Measurements from ENCODE around the gene HIVEP1.

Gene HIVEP1

GRCh38 chr6:12047792-12048432 lies 35.8 kb downstream of the HIVEP1 start:
- no peak for TF ChIP-seq CTCF (IDR thresholded peaks at IDR 0.05; ENCODE audit: borderline replicate concordance, control extremely low read depth, extremely low read depth, insufficient read depth, missing control alignments)
- no peak for DNase-seq (ENCODE audit: low spot score)
- in situ Hi-C loops (cut with MboI; ENCODE audit: low sequenced_read_pairs, unreplicated experiment) = no loop called here

GRCh38 chr6:12048609-12049008 lies 36.5 kb downstream of the HIVEP1 start:
- in situ Hi-C loops (cut with MboI; ENCODE audit: low sequenced_read_pairs, unreplicated experiment) = no loop called here
- no peak for TF ChIP-seq CTCF (IDR thresholded peaks at IDR 0.05; ENCODE audit: borderline replicate concordance, control extremely low read depth, extremely low read depth, insufficient read depth, missing control alignments)
- DNase-seq (ENCODE audit: low spot score) = no peak

- DNase-seq (ENCODE audit: low spot score) = peak; percentile 51
- in situ Hi-C loops (cut with MboI; ENCODE audit: low sequenced_read_pairs, unreplicated experiment) = no loop called here
- TF ChIP-seq CTCF (IDR thresholded peaks at IDR 0.05; ENCODE audit: borderline replicate concordance, control extremely low read depth, extremely low read depth, insufficient read depth, missing control alignments) = no peak
These were observed 37.1 kb downstream of the HIVEP1 start for GRCh38 chr6:12049165-12049564.

GRCh38 chr6:12051861-12052368 lies 39.8 kb downstream of the HIVEP1 start:
- in situ Hi-C loops (cut with MboI; ENCODE audit: low sequenced_read_pairs, unreplicated experiment) = no loop called here
- TF ChIP-seq CTCF (IDR thresholded peaks at IDR 0.05; ENCODE audit: borderline replicate concordance, control extremely low read depth, extremely low read depth, insufficient read depth, missing control alignments) = no peak
- peak; percentile 64 for DNase-seq (ENCODE audit: low spot score)

GRCh38 chr6:12058172-12058961 lies 46.3 kb downstream of the HIVEP1 start:
- in situ Hi-C loops (cut with MboI; ENCODE audit: low sequenced_read_pairs, unreplicated experiment) = no loop called here
- TF ChIP-seq CTCF (IDR thresholded peaks at IDR 0.05; ENCODE audit: borderline replicate concordance, control extremely low read depth, extremely low read depth, insufficient read depth, missing control alignments) = no peak
- no peak for DNase-seq (ENCODE audit: low spot score)

GRCh38 chr6:12060780-12061609 lies 48.9 kb downstream of the HIVEP1 start:
- in situ Hi-C loops (cut with MboI; ENCODE audit: low sequenced_read_pairs, unreplicated experiment) = loop anchor here (10.0 kb wide), 1 partner anchor 46 kb away; the partner anchor contains the start of gene HIVEP1
- DNase-seq (ENCODE audit: low spot score) = peak; percentile 64
- no peak for TF ChIP-seq CTCF (IDR thresholded peaks at IDR 0.05; ENCODE audit: borderline replicate concordance, control extremely low read depth, extremely low read depth, insufficient read depth, missing control alignments)
